HCT116 (cell line): ENCODE results near the gene SPDEF. TPM values are rescaled to one million over a fixed set of nuclear protein-coding genes. Genes with fewer than 3 reads are reported as not detected.

Source experiments
- ATAC-seq: fragments of 200-7000 bp; cut with Tn5 transposase; 2 replicates; pipeline ENCODE4 v1.9.1; 2020; ENCODE audit warnings: mild to moderate bottlenecking, moderate library complexity
- BruUV-seq: library from RNA; stranded (reverse); fragments of 400-500 nt; replicated peaks from 2 replicates; lab custom pipeline; 2021; lab: Mats Ljungman, UMichigan
- CTCF ChIA-PET: fragments of 300-600 bp; sonication (Branson Sonifier 250); formaldehyde crosslinking; loops from one replicate; lab custom pipeline; 2021; ENCODE audit warnings: antibody characterized with exemption; lab: Charles Lee
- POLR2A ChIA-PET: fragments of 300-600, 350-600 bp; sonication (Branson Sonifier 250); formaldehyde crosslinking; loops from one replicate; lab custom pipeline; 2021; ENCODE audit warnings: antibody characterized with exemption; lab: Charles Lee
- RAD21 ChIA-PET, 2 experiments: fragments of 300-600 bp; sonication (Branson Sonifier 250); formaldehyde crosslinking; loops; one replicate each; lab custom pipeline; 2023; ENCODE audit warnings: low total read pairs in 2 of 2; ENCODE audit not compliant: uncharacterized antibody in 2 of 2, unreplicated experiment in 2 of 2, low non-redundant PET in 1 of 2; lab: Charles Lee
- DNase-seq: peaks from one replicate; pipeline ENCODE4 v3.0.0-alpha.2; 2010; ENCODE audit warnings: low read depth, low spot score
- H2AFZ ChIP-seq: fragments of 200-600 bp; shearing (Covaris generic), sonication (generic); 2 replicates; pipeline ENCODE4 v1.6.1; 2017; ENCODE audit warnings: low read depth, mixed run types, mixed read lengths, antibody characterized with exemption, low read length; ENCODE audit not compliant: poor library complexity, severe bottlenecking
- H3K27ac ChIP-seq: 2 replicates; pipeline ENCODE4 v1.5.1; 2012; ENCODE audit warnings: low read depth, low read length
- H3K27me3 ChIP-seq: fragments of 200-600 bp; sonication (generic); 2 replicates; pipeline ENCODE4 v1.6.1; 2016; ENCODE audit warnings: mixed run types, low read length, mixed read lengths; ENCODE audit not compliant: insufficient read depth
- H3K36me3 ChIP-seq, 2 experiments: fragments of 200-500 bp in 1 of 2; fragments of 200-600 bp in 1 of 2; sonication (Bioruptor generic) in 1 of 2; sonication (generic) in 1 of 2; 2 replicates each; pipeline versions ENCODE4 v1.5.1 to v1.6.1; 2014 to 2016; ENCODE audit warnings: low read length in 2 of 2, inconsistent platforms in 1 of 2, mixed read lengths in 1 of 2, mixed run types in 1 of 2; ENCODE audit not compliant: insufficient read depth in 2 of 2, control insufficient read depth in 1 of 2
- H3K4me1 ChIP-seq, 2 experiments: fragments of 200-600 bp in 1 of 2; sonication (generic) in 1 of 2; 2 replicates each; pipeline versions ENCODE4 v1.5.1 to v1.6.1; 2012 to 2017; ENCODE audit warnings: low read length in 2 of 2, inconsistent platforms in 1 of 2, mild to moderate bottlenecking in 1 of 2, mixed read lengths in 1 of 2, mixed run types in 1 of 2, moderate library complexity in 1 of 2; ENCODE audit not compliant: insufficient read depth in 2 of 2, control insufficient read depth in 1 of 2
- H3K4me2 ChIP-seq: fragments of 200-600 bp; sonication (generic); 2 replicates; pipeline ENCODE4 v1.6.1; 2017; ENCODE audit warnings: mixed run types, low read length, mixed read lengths
- H3K4me3 ChIP-seq, 2 experiments: fragments of 200-600 bp in 1 of 2; sonication (generic) in 1 of 2; replicated peaks in 1 of 2; 2 replicates each; pipeline ENCODE4 v1.5.1; 2011 to 2016; ENCODE audit warnings: low read length in 2 of 2, control low read depth in 1 of 2, low read depth in 1 of 2, mild to moderate bottlenecking in 1 of 2, mixed read lengths in 1 of 2, mixed run types in 1 of 2
- H3K79me2 ChIP-seq: fragments of 200-600 bp; sonication (generic); 2 replicates; pipeline ENCODE4 v1.6.1; 2017; ENCODE audit warnings: mild to moderate bottlenecking, mixed run types, low read length, moderate library complexity, mixed read lengths; ENCODE audit not compliant: insufficient read depth
- H3K9ac ChIP-seq: fragments of 200-600 bp; sonication (generic); 2 replicates; pipeline ENCODE4 v1.6.1; 2016; ENCODE audit warnings: low read length, mixed read lengths
- H3K9me2 ChIP-seq: fragments of 200-600 bp; sonication (generic), shearing (Covaris generic); 2 replicates; pipeline ENCODE4 v1.6.1; 2017; ENCODE audit warnings: mixed run types, mild to moderate bottlenecking, moderate library complexity; ENCODE audit not compliant: insufficient read depth
- H3K9me3 ChIP-seq, 2 experiments: fragments of 200-500 bp in 1 of 2; fragments of 200-600 bp in 1 of 2; sonication (Bioruptor generic) in 1 of 2; sonication (generic) in 1 of 2; 2 replicates each; pipeline ENCODE4 v1.6.1; 2014 to 2017; ENCODE audit warnings: low read length in 2 of 2, mixed read lengths in 2 of 2, inconsistent platforms in 1 of 2, low read depth in 1 of 2, mild to moderate bottlenecking in 1 of 2, mixed run types in 1 of 2, moderate library complexity in 1 of 2; ENCODE audit not compliant: control insufficient read depth in 1 of 2, insufficient read depth in 1 of 2
- H4K20me1 ChIP-seq: fragments of 200-600 bp; sonication (generic), shearing (Covaris generic); 2 replicates; pipeline ENCODE4 v1.6.1; 2017; ENCODE audit warnings: mixed run types, mild to moderate bottlenecking, moderate library complexity; ENCODE audit not compliant: insufficient read depth
- EGR1 ChIP-seq: IDR thresholded peaks from 2 replicates; pipeline ENCODE4 v1.6.1; 2012; ENCODE audit warnings: low read depth
- YY1 ChIP-seq: IDR thresholded peaks from 2 replicates; pipeline ENCODE4 v1.6.1; 2011; ENCODE audit warnings: low read length, low read depth, moderate library complexity, mild to moderate bottlenecking; ENCODE audit not compliant: insufficient replicate concordance; ENCODE audit errors: extremely low read depth
- ZFX ChIP-seq: fragments of 450-650 bp; IDR thresholded peaks from 2 replicates; pipeline ENCODE4 v1.6.1; 2017
- ZNF274 ChIP-seq: fragments of 200-500 bp; sonication (Bioruptor generic); IDR thresholded peaks from 2 replicates; pipeline ENCODE4 v1.6.1; 2014; ENCODE audit warnings: mild to moderate bottlenecking, low read depth, low read length, inconsistent platforms
- intact Hi-C: fragments of 100-400 bp; cut with micrococcal nuclease; formaldehyde crosslinking; loops from 2 replicates; pipeline ENCODE4 v1.10.0; 2022
- total RNA-seq: library from RNA; stranded (reverse); gene quantifications from one replicate; pipeline ENCODE4 v1.2.1, GENCODE V29; 2021; ENCODE audit not compliant: unreplicated experiment
- TF ChIP-seq, protein P1 (sequence below): IDR thresholded peaks from 2 replicates; pipeline ENCODE4 v1.6.1; 2012
- TF ChIP-seq, protein P2 (sequence below): IDR thresholded peaks from 2 replicates; pipeline ENCODE4 v1.6.1; 2012
- TF ChIP-seq, protein P3 (sequence below), 3 experiments: fragments of 200-600 bp in 1 of 3; sonication (generic) in 1 of 3; IDR thresholded peaks in 2 of 3; conservative IDR thresholded peaks in 1 of 3; 2 replicates each; pipeline ENCODE4 v1.5.1; 2012 to 2017; ENCODE audit warnings: low read depth in 2 of 3, low read length in 2 of 3, antibody characterized with exemption in 1 of 3, borderline replicate concordance in 1 of 3, control low read depth in 1 of 3, mild to moderate bottlenecking in 1 of 3, mixed read lengths in 1 of 3, mixed run types in 1 of 3, moderate library complexity in 1 of 3; ENCODE audit not compliant: insufficient read depth in 1 of 3

The SPDEF gene
- total RNA-seq, 1 experiment from 2014 or later: 0.39 TPM

DNA sequence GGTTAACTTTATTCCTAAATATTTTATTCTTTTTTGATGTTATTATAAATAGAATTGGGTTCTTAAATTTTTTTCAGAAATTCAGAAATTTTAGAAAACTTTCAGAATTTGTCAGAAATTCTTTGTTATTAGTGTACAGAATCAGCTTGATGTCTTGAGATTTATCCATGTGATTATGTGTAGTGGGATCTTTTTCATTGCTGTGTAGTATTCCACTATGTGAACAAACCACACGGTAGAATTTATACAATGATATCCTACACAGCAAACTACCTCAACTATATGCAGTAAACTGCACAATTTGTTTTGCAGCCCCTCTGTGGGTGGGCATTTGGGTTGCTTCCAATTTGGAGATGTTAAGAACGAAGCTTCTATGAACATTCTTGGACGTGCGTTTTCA lies 46.3 kb downstream of the SPDEF start (continued):
- TF ChIP-seq, protein P1, sequence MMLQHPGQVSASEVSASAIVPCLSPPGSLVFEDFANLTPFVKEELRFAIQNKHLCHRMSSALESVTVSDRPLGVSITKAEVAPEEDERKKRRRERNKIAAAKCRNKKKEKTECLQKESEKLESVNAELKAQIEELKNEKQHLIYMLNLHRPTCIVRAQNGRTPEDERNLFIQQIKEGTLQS: no peak
- TF ChIP-seq, protein P2, sequence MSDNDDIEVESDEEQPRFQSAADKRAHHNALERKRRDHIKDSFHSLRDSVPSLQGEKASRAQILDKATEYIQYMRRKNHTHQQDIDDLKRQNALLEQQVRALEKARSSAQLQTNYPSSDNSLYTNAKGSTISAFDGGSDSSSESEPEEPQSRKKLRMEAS: no peak
- TF ChIP-seq YY1: no peak
- no peak for TF ChIP-seq EGR1
- TF ChIP-seq ZNF274: no peak

DNA sequence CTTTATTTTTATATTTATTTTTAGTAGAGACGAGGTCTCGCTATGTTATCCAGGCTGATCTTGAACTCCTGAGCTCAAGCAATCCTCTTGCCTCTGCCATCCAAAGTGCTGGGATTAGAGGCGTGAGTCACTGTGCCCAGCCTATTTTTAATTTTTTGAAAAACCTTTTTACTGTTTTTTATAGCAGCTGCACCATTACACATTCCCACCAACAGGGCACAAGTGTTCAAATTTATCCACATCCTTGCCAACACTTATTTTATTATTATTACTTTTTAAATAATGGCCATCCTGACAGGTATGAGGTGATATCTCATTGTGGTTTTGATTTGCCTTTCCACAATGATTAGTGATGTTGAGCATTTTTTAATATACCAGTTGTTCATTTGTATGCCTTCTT lies 47.7 kb downstream of the SPDEF start:
- POLR2A ChIA-PET: no interaction called here
- CTCF ChIA-PET: interaction anchor here (1.4 kb wide), 1 partner anchor 48 kb away, joined by 3 read pairs; no protein-coding TSS in a partner anchor
- H4K20me1 ChIP-seq: no peaks in the 10 kb centered on the region

More for the DNA sequence above, 47.7 kb downstream of the SPDEF start:
- no TSS peak for BruUV-seq
- intact Hi-C loops: no loop called here
- RAD21 ChIA-PET: no interaction called here
- Histone ChIP-seq H3K9me3 (no peaks in the 10 kb centered on the region), H3K36me3 (no peaks in the 10 kb centered on the region), H2AFZ (no peak overlapping the region), H3K4me1 (no peaks in the 10 kb centered on the region), H3K27me3 (no peaks in the 10 kb centered on the region), H3K9ac (no peak overlapping the region), H3K79me2 (no peaks in the 10 kb centered on the region), H3K9me2 (no peaks in the 10 kb centered on the region), H3K27ac (no peak overlapping the region), H3K4me3 (no peak overlapping the region), H3K4me2 (no peak overlapping the region)
- no peak for TF ChIP-seq ZFX
- TF ChIP-seq, protein P3, sequence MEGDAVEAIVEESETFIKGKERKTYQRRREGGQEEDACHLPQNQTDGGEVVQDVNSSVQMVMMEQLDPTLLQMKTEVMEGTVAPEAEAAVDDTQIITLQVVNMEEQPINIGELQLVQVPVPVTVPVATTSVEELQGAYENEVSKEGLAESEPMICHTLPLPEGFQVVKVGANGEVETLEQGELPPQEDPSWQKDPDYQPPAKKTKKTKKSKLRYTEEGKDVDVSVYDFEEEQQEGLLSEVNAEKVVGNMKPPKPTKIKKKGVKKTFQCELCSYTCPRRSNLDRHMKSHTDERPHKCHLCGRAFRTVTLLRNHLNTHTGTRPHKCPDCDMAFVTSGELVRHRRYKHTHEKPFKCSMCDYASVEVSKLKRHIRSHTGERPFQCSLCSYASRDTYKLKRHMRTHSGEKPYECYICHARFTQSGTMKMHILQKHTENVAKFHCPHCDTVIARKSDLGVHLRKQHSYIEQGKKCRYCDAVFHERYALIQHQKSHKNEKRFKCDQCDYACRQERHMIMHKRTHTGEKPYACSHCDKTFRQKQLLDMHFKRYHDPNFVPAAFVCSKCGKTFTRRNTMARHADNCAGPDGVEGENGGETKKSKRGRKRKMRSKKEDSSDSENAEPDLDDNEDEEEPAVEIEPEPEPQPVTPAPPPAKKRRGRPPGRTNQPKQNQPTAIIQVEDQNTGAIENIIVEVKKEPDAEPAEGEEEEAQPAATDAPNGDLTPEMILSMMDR (IDR thresholded peaks at IDR 0.05 in 2 of 3, conservative IDR thresholded peaks at IDR 0.05 in 1 of 3; ENCODE audit: borderline replicate concordance in 1 of 3, insufficient read depth in 1 of 3, low read depth in 2 of 3, low read length in 2 of 3): peak in 2 of 3 experiments; percentile 31 to 33; a peak in 2 of 6 replicates
- ATAC-seq (no peak), DNase-seq (no peak)
